22Rv1 (cell line): ENCODE results near the gene ERCC2.

Source experiments
- H3K27ac ChIP-seq: fragments of 450-650 bp; 2 replicates; pipeline ENCODE4 v1.5.1; 2017
- ZFX ChIP-seq: fragments of 450-650 bp; IDR thresholded peaks from 2 replicates; pipeline ENCODE4 v1.6.1; 2017; ENCODE audit warnings: antibody characterized with exemption, borderline replicate concordance
- TF ChIP-seq, protein P1 (sequence below): fragments of 450-650 bp; IDR thresholded peaks from 2 replicates; pipeline ENCODE4 v1.5.1; 2017; ENCODE audit warnings: mild to moderate bottlenecking

Gene ERCC2

GRCh38 chr19:45409557-45409920, 39.2 kb upstream of the ERCC2 start:
- H3K27ac ChIP-seq: peak overlapping the region; percentile 96; the same call in 1 of the 2 replicates
- TF ChIP-seq, protein P1, sequence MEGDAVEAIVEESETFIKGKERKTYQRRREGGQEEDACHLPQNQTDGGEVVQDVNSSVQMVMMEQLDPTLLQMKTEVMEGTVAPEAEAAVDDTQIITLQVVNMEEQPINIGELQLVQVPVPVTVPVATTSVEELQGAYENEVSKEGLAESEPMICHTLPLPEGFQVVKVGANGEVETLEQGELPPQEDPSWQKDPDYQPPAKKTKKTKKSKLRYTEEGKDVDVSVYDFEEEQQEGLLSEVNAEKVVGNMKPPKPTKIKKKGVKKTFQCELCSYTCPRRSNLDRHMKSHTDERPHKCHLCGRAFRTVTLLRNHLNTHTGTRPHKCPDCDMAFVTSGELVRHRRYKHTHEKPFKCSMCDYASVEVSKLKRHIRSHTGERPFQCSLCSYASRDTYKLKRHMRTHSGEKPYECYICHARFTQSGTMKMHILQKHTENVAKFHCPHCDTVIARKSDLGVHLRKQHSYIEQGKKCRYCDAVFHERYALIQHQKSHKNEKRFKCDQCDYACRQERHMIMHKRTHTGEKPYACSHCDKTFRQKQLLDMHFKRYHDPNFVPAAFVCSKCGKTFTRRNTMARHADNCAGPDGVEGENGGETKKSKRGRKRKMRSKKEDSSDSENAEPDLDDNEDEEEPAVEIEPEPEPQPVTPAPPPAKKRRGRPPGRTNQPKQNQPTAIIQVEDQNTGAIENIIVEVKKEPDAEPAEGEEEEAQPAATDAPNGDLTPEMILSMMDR: no peak
- no peak for TF ChIP-seq ZFX

DNA sequence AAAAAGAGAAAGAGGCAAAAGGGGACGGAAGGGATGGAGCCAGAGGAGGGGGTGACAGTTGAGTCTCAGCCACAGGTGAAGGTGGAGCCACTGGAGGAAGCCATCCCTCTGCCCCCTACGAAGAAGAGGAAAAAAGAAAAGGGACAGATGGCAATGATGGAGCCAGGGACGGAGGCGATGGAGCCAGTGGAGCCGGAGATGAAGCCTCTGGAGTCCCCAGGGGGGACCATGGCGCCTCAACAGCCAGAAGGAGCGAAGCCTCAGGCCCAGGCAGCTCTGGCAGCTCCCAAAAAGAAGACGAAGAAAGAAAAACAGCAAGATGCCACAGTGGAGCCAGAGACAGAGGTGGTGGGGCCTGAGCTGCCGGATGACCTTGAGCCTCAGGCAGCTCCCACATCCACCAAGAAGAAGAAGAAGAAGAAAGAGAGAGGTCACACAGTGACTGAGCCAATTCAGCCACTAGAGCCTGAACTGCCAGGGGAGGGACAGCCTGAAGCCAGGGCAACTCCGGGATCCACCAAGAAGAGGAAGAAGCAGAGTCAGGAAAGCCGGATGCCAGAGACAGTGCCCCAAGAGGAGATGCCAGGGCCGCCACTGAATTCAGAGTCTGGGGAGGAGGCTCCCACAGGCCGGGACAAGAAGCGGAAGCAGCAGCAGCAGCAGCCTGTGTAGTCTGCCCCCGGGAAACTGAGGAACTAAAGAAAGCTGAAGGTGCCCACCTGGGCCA, 38.6 kb upstream of the ERCC2 start:
- H3K27ac ChIP-seq: peak overlapping the region; percentile 96; the same call in 1 of the 2 replicates
- TF ChIP-seq, protein P1: no peak
- TF ChIP-seq ZFX: no peak

GRCh38 chr19:45408121-45408520, 37.7 kb upstream of the ERCC2 start:
- TF ChIP-seq, protein P1: no peak
- no peak for TF ChIP-seq ZFX
- H3K27ac ChIP-seq: peak overlapping the region; percentile 96

GRCh38 chr19:45407585-45407984, 37.2 kb upstream of the ERCC2 start:
- peak overlapping the region; percentile 96 for H3K27ac ChIP-seq

GRCh38 chr19:45407091-45407375, 36.7 kb upstream of the ERCC2 start:
- H3K27ac ChIP-seq: peak overlapping the region; percentile 96
- TF ChIP-seq, protein P1: no peak
- TF ChIP-seq ZFX: no peak

DNA sequence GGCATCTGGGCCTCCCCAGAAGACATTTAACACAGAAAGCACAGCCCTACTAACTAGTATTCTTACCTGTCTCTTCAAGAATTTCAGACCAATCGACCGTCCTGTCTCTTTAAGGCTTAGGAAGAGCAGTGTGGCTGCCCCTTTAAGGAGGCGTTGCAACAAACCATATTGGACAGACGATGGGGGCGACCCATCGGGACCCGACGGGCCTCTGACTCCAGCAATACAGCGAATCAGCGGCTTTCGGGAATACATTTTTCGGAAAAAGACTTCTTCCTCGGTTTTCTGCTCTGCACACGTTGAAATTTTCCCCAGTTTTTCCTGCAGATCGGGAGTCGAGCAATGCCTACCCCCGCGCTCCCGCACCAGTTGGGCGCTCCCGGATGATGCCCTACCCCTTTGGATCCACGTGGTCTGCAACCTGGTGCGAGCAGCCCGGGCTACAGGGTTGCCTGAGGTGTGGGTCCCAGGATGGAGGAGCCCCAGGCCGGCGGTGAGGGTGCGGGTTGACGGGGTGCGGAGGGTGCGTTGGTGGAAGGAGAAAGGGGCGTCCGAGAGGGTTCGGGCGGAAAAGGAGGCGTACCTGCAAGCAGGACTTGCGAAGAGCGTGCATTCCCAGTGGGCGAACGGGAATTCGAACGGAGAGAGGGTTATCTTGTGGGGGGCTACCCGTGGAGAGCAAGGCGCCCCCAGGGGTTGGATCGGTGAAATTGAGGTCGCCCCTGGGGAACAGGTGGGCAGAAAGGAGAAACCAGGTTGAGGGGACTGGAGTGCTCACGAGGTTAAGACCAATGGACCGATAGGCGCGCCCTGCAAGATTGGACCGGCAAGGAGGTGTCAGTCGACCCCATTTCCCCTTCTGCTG, 36.1 kb upstream of the ERCC2 start, which contains the start of gene POLR1G:
Gene POLR1G, plus strand, starts transcription at position 419 of the 865 bp plus-strand sequence. Its CDS starts 53 bp downstream, at position 472.
- H3K27ac ChIP-seq: peak within 1 kb of the TSS; percentile 96
- TF ChIP-seq, protein P1: no peak
- no peak for TF ChIP-seq ZFX

GRCh38 chr19:45405435-45406225, 35.3 kb upstream of the ERCC2 start:
- H3K27ac ChIP-seq: peak overlapping the region; percentile 96
- no peak for TF ChIP-seq ZFX
- TF ChIP-seq, protein P1: no peak
